Epithelial cell of proximal tubule (primary cell): ENCODE results near the gene JMJD8. TPM values are rescaled to one million over a fixed set of nuclear protein-coding genes. Genes with fewer than 3 reads are reported as not detected.

Source experiments
- DNase-seq: peaks from one replicate; pipeline ENCODE4 v3.0.0-alpha.2; 2011; ENCODE audit warnings: low read depth
- H3K4me3 ChIP-seq: 2 replicates; pipeline ENCODE4 v1.5.1; 2011; ENCODE audit warnings: low read depth, mild to moderate bottlenecking, low read length
- total RNA-seq: library from RNA; depleted of rRNA; stranded (reverse); fragments of >200 nt; gene quantifications from 2 replicates; pipeline ENCODE4 v1.2.3, GENCODE V29; 2015
- TF ChIP-seq, protein P1 (sequence below): conservative IDR thresholded peaks from 2 replicates; pipeline ENCODE4 v1.5.1; 2012; ENCODE audit warnings: low read depth, mild to moderate bottlenecking, low read length

JMJD8 gene
- total RNA-seq, 1 donor from 2014 or later = 65.6 TPM

DNA sequence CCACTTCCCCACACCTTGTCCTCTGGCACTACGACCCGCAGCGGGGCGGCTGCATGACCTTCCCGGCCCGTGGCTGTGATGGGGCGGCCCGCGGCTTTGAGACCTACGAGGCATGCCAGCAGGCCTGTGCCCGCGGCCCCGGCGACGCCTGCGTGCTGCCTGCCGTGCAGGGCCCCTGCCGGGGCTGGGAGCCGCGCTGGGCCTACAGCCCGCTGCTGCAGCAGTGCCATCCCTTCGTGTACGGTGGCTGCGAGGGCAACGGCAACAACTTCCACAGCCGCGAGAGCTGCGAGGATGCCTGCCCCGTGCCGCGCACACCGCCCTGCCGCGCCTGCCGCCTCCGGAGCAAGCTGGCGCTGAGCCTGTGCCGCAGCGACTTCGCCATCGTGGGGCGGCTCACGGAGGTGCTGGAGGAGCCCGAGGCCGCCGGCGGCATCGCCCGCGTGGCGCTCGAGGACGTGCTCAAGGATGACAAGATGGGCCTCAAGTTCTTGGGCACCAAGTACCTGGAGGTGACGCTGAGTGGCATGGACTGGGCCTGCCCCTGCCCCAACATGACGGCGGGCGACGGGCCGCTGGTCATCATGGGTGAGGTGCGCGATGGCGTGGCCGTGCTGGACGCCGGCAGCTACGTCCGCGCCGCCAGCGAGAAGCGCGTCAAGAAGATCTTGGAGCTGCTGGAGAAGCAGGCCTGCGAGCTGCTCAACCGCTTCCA is 50.6 kb downstream of the JMJD8 start:
- no peak for DNase-seq
- TF ChIP-seq, protein P1, sequence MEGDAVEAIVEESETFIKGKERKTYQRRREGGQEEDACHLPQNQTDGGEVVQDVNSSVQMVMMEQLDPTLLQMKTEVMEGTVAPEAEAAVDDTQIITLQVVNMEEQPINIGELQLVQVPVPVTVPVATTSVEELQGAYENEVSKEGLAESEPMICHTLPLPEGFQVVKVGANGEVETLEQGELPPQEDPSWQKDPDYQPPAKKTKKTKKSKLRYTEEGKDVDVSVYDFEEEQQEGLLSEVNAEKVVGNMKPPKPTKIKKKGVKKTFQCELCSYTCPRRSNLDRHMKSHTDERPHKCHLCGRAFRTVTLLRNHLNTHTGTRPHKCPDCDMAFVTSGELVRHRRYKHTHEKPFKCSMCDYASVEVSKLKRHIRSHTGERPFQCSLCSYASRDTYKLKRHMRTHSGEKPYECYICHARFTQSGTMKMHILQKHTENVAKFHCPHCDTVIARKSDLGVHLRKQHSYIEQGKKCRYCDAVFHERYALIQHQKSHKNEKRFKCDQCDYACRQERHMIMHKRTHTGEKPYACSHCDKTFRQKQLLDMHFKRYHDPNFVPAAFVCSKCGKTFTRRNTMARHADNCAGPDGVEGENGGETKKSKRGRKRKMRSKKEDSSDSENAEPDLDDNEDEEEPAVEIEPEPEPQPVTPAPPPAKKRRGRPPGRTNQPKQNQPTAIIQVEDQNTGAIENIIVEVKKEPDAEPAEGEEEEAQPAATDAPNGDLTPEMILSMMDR = no peak
- no peak overlapping the region for H3K4me3 ChIP-seq

DNA sequence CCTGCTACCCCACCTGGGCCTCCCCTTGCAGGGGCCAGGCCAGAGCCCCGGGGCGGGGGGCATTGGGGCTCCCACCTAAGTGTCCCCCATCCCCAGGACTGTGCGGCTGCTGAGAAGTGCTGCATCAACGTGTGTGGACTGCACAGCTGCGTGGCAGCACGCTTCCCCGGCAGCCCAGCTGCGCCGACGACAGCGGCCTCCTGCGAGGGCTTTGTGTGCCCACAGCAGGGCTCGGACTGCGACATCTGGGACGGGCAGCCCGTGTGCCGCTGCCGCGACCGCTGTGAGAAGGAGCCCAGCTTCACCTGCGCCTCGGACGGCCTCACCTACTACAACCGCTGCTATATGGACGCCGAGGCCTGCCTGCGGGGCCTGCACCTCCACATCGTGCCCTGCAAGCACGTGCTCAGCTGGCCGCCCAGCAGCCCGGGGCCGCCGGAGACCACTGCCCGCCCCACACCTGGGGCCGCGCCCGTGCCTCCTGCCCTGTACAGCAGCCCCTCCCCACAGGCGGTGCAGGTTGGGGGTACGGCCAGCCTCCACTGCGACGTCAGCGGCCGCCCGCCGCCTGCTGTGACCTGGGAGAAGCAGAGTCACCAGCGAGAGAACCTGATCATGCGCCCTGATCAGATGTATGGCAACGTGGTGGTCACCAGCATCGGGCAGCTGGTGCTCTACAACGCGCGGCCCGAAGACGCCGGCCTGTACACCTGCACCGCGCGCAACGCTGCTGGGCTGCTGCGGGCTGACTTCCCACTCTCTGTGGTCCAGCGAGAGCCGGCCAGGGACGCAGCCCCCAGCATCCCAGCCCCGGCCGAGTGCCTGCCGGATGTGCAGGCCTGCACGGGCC is 51.4 kb downstream of the JMJD8 start:
- no peak overlapping the region for H3K4me3 ChIP-seq
- no peak for DNase-seq
- TF ChIP-seq, protein P1 = no peak

DNA sequence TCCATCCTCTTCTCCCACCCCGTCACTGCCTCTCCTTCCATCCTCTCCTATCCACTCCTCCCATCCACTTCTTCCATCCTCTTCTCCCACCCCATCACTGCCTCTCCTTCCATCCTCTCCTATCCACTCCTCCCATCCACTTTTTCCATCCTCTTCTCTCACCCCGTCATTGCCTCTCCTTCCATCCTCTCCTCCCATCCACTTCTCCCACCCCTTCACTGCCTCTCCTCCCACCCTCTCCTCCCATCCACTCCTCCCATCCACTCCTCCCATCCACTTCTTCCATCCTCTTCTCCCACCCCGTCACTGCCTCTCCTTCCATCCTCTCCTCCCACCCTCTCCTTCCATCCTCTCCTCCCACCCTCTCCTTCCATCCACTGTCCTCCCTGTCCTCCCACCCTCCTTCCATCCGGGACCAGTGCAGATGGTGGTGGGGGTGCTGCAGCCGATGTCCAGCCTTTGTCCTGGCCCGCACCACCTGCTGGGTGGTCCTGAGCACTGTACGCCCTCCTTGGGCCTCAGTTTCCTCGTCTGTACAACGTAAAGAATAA is 52.3 kb downstream of the JMJD8 start:
- TF ChIP-seq, protein P1 = no peak
- no peak for DNase-seq
- no peak overlapping the region for H3K4me3 ChIP-seq

Other genes starting within 250 kb of the JMJD8 start
- gene CAPN15, start 156.6 kb downstream of the JMJD8 start, total RNA-seq = 54.4 and 75.1 TPM in 2 replicates
- gene PRR35, start 123.9 kb downstream of the JMJD8 start, total RNA-seq = not detected in 2 replicates
- 0.35 and 0.51 TPM in 2 replicates for gene NHLRC4, start 117.3 kb downstream of the JMJD8 start, total RNA-seq
- gene PIGQ, start 114.4 kb downstream of the JMJD8 start, total RNA-seq = 45.3 and 60.9 TPM in 2 replicates
- 9.9 and 16.6 TPM in 2 replicates for gene RAB40C, start 94.3 kb downstream of the JMJD8 start, total RNA-seq
- gene WFIKKN1, start 53.3 kb downstream of the JMJD8 start, total RNA-seq = 0.07 TPM in 1 of 2 replicates, not detected in the other
- gene METTL26, start 48.0 kb downstream of the JMJD8 start, total RNA-seq = 206 and 224 TPM in 2 replicates
- 58.2 and 70.3 TPM in 2 replicates for gene MCRIP2, start 42.5 kb downstream of the JMJD8 start, total RNA-seq
- 22.0 and 45.6 TPM in 2 replicates for gene WDR90, start 35.0 kb downstream of the JMJD8 start, total RNA-seq
- gene RHOT2, start 16.2 kb downstream of the JMJD8 start, total RNA-seq = 73.8 and 85.8 TPM in 2 replicates
- gene RHBDL1, start 8.7 kb downstream of the JMJD8 start, total RNA-seq = 0.43 and 1.2 TPM in 2 replicates
- 158 and 202 TPM in 2 replicates for gene STUB1, start 3.9 kb downstream of the JMJD8 start, total RNA-seq
- 10.1 and 16.3 TPM in 2 replicates for gene WDR24, start 6.1 kb upstream of the JMJD8 start, total RNA-seq
- gene FBXL16, start 21.5 kb upstream of the JMJD8 start, total RNA-seq = 0.07 and 0.46 TPM in 2 replicates
- 154 and 183 TPM in 2 replicates for gene METRN, start 30.8 kb upstream of the JMJD8 start, total RNA-seq
- 86.5 and 111 TPM in 2 replicates for gene ANTKMT, start 36.8 kb upstream of the JMJD8 start, total RNA-seq
- gene CCDC78, start 42.1 kb upstream of the JMJD8 start, total RNA-seq = 1.9 and 4.9 TPM in 2 replicates
- 15.5 and 16.3 TPM in 2 replicates for gene HAGHL, start 42.8 kb upstream of the JMJD8 start, total RNA-seq
- 19.3 and 31.4 TPM in 2 replicates for gene CIAO3, start 56.7 kb upstream of the JMJD8 start, total RNA-seq
- 8.2 and 29.7 TPM in 2 replicates for gene MSLN, start 76.4 kb upstream of the JMJD8 start, total RNA-seq
- 31.0 and 82.5 TPM in 2 replicates for gene RPUSD1, start 104.0 kb upstream of the JMJD8 start, total RNA-seq
- gene CHTF18, start 104.3 kb upstream of the JMJD8 start, total RNA-seq = 41.0 and 49.7 TPM in 2 replicates
- not detected in 2 replicates for gene GNG13, start 116.4 kb upstream of the JMJD8 start, total RNA-seq